H1 (cell line): ENCODE measurements around the gene UBAP1L. TPM values are rescaled to one million over a fixed set of nuclear protein-coding genes. Genes with fewer than 3 reads are reported as not detected.

Source experiments
- ATF3 ChIP-seq: IDR thresholded peaks from 2 replicates; pipeline ENCODE4 v1.6.1; 2011; ENCODE audit warnings: low read depth, mild to moderate bottlenecking, low read length; ENCODE audit not compliant: insufficient read depth
- CBX5 ChIP-seq: fragments of 300-800, 300-1000 bp; sonication (generic); IDR thresholded peaks from 2 replicates; pipeline ENCODE4 v1.7.1; 2016; ENCODE audit warnings: antibody characterized with exemption, low read length, low read depth
- CHD7 ChIP-seq: fragments of 300-600 bp; sonication (generic); IDR thresholded peaks from 2 replicates; pipeline ENCODE4 v1.7.1; 2012; ENCODE audit warnings: low read length, moderate library complexity, mild to moderate bottlenecking, inconsistent platforms; ENCODE audit not compliant: insufficient replicate concordance
- CTCF ChIP-seq, 3 experiments: IDR thresholded peaks; 1 replicate in 2 of 3; 2 replicates in 1 of 3; pipeline versions ENCODE4 v1.5.1 to v1.6.1; 2011; ENCODE audit warnings: low read length in 3 of 3, mild to moderate bottlenecking in 3 of 3, inconsistent platforms in 2 of 3, low read depth in 1 of 3, moderate library complexity in 1 of 3; ENCODE audit not compliant: insufficient read depth in 1 of 3; ENCODE audit errors: control extremely low read depth in 1 of 3
- TAF1 ChIP-seq: IDR thresholded peaks from 2 replicates; pipeline ENCODE4 v1.6.1; 2011; ENCODE audit warnings: mild to moderate bottlenecking, low read depth, low read length
- USF2 ChIP-seq: IDR thresholded peaks from 2 replicates; pipeline ENCODE4 v1.6.1; 2011; ENCODE audit warnings: low read length, improper control_type of control experiment
- polyA plus RNA-seq, 7 experiments: library from polyadenylated mRNA; depleted of rRNA in 3 of 7; stranded (reverse) in 5 of 7; unstranded in 2 of 7; fragments of >200 nt in 5 of 7; fragments of 200-250 nt in 2 of 7; gene quantifications; 1 replicate in 5 of 7; 2 replicates in 1 of 7; 4 replicates in 1 of 7; pipeline versions ENCODE4 v1.2.1 to v1.2.3, GENCODE V29; 2011 to 2013; ENCODE audit warnings: missing spikeins in 2 of 7, mixed read lengths in 2 of 7
- total RNA-seq: library from RNA; stranded (reverse); fragmentation: NEBNext Ultra II Directional; extraction: Animal tissue kit (Norgen Biotek cat#: 25700); gene quantifications from 2 replicates; pipeline ENCODE4 v1.2.1, GENCODE V29; 2021

Gene UBAP1L
- total and polyA plus RNA-seq, 2 of the 8 experiments (the other 6 are each of a cell fraction or from before 2014, with no cell fraction given) = 0.67 to 1.7 TPM

- no peak for TF ChIP-seq CHD7
- no peak for TF ChIP-seq ATF3
- no peak for TF ChIP-seq USF2
- no peak for TF ChIP-seq TAF1
- TF ChIP-seq CTCF (IDR thresholded peaks at IDR 0.05; ENCODE audit: control extremely low read depth in 1 of 3, insufficient read depth in 1 of 3, low read depth in 1 of 3, low read length in 3 of 3) = no peak
- no peak for TF ChIP-seq CBX5
Observed at GRCh38 chr15:65055201-65055870, 59.7 kb downstream of the UBAP1L start (continued).
